Right ventricle myocardium superior (tissue), 1 donor: ENCODE data around the gene FABP1. TPM values are rescaled to one million over a fixed set of nuclear protein-coding genes. Genes with fewer than 3 reads are reported as not detected.

Experiments
- ATAC-seq: fragments of 200-7000 bp; cut with Tn5 transposase; one replicate; pipeline ENCODE4 v1.9.1; 2020; ENCODE audit warnings: mild to moderate bottlenecking; ENCODE audit not compliant: poor library complexity
- DNase-seq: peaks from one replicate; pipeline ENCODE4 v3.0.0-alpha.2; 2020
- intact Hi-C: fragments of 100-400 bp; cut with DNase I; formaldehyde crosslinking; loops from one replicate; pipeline ENCODE4 v1.11.2; 2022
- total RNA-seq: library from RNA; stranded (reverse); fragmentation: NEBNext Ultra II Directional; extraction: Animal tissue kit (Norgen Biotek cat#: 25700); gene quantifications from one replicate; pipeline ENCODE4 v1.2.1, GENCODE V29; 2021
- donor health status: DM: no; HTN: yes; CAD: no; lungs with severe emphysema.

FABP1 gene
- total RNA-seq, 1 donor from 2014 or later: not detected

DNA sequence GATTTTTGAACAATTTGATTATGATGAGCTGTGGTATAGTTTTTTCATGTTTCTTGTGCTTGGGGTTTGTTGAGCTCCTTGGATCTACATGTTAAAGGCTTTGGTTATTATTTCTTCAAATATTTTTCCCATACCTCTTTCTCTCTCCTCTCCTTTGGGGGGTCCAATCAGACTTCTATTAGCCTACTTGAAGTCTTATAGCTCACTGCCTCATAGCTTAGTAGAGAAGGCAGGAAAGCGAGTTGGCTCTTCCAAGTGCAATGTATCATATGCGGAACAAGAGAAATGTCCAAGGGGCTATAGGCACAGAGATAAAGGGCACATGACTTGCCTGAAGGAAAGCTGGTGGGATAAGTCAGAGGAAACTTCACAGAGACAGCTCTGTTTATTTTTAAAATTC, 14.1 kb upstream of the FABP1 start:
- intact Hi-C loops: no loop called here
- ATAC-seq (no peak), DNase-seq (no peak)

GRCh38 chr2:88139804-88140203, 11.9 kb upstream of the FABP1 start:
- ATAC-seq (no peak), DNase-seq (no peak)
- intact Hi-C loops: no loop called here

DNA sequence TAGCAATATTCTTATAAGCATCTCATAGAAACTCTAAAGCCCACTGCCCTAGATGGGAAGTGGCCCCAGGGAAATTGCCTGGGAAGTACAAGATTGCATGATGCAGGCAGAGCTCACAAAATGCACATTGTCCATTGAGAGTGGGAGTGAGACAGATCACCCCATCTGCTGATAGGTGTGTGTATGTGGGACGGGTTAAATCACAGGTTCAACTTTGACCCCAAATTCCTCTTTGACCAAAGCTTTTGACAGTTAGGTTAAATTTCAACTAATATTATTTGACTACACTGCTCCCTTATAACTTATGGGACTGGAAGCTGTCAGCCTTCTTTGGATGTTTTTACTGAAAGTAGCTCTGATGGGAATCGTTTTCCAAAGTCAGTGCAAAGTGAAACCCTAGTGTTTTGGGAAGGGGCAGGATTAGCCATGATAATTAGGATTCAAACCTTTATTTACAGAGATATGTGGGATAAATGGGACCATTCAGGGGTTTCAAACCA, 11.4 kb upstream of the FABP1 start:
- ATAC-seq (no peak), DNase-seq (no peak)
- intact Hi-C loops: no loop called here

DNA sequence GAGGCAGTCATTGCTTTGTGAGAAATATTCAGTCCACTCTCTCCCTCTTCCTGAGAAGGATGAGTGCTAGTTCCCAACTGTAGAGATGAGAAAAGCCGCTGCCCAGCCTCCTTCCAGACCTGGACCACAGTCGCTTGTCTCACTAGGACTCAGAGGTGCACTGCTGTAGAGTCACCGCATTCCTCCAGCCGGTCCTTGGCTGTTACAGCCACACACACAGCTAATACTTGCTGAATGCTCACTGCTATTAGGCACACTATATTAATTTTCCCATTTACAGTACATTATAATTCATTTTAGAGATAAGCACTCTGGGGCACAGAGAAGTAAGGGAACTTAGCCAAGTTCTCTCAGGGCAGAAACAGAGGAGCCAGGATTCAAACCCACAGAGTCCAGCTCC, 10.0 kb upstream of the FABP1 start:
- intact Hi-C loops: no loop called here
- ATAC-seq: no peak
- no peak for DNase-seq

GRCh38 chr2:88136817-88137216, 9.0 kb upstream of the FABP1 start:
- intact Hi-C loops: no loop called here
- DNase-seq: no peak
- no peak for ATAC-seq

GRCh38 chr2:88133875-88134274, 6.0 kb upstream of the FABP1 start:
- ATAC-seq: no peak
- intact Hi-C loops: no loop called here
- DNase-seq: no peak

DNA sequence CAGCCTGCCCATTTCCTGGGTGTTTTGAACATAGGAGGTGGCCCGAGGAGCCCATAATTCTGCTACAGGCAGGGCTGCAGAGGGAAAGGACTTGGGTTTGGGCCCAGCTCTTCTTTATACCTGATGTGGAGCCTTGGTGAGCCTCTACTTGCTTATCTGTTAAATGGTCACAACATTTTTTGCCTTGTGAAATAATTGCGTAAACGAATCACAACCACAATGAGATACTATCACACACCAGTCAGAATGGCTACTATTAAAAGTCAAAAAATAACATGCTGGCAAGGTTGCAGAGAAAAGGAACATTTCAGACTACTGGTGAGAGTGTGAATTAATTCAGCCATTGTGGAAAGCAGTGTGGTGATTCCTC, 4.1 kb upstream of the FABP1 start:
- DNase-seq: no peak
- intact Hi-C loops: no loop called here
- no peak for ATAC-seq

- ATAC-seq (no peak), DNase-seq (no peak)
- intact Hi-C loops: no loop called here
Observed at GRCh38 chr2:88131201-88131998, 3.5 kb upstream of the FABP1 start.

DNA sequence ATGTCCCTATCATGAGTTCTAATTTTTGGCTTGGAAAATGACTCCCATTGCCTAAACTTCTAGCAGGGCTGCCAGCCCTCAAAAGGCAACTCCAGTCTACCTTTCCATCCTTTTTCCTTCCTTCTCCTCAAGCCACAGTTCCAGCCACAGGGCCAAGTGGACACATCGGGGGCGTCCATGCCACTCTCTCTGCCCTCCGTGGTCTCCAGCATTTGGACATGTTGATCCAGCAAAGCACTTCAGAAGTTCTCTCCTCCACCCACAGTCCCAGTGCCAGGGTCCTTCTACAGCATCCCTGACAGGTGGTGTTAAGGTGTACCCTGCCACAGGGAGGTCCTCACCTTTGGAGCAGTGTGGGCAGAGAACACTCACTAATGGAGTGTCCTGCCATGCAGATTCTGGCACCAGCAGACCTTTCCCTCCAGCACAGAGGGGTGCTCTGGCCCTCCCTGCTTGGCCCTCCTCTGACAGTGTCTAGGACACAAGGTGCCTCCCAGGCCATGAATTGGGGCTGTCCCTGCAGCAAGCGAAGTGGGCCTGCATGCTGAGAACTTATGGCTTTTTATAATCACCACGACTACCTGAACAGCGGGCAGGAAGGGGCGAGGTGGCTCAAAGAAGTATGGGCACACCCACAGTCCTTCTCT, 1.6 kb upstream of the FABP1 start:
- intact Hi-C loops: no loop called here
- DNase-seq: no peak
- ATAC-seq: no peak

- intact Hi-C loops: no loop called here
- no peak for DNase-seq
- no peak for ATAC-seq
Observed at GRCh38 chr2:88128654-88129312, 921 bp upstream of the FABP1 start.

- DNase-seq: no peak
- no peak for ATAC-seq
- intact Hi-C loops: no loop called here
Observed at GRCh38 chr2:88127638-88127887, 299 bp downstream of the FABP1 start.

DNA sequence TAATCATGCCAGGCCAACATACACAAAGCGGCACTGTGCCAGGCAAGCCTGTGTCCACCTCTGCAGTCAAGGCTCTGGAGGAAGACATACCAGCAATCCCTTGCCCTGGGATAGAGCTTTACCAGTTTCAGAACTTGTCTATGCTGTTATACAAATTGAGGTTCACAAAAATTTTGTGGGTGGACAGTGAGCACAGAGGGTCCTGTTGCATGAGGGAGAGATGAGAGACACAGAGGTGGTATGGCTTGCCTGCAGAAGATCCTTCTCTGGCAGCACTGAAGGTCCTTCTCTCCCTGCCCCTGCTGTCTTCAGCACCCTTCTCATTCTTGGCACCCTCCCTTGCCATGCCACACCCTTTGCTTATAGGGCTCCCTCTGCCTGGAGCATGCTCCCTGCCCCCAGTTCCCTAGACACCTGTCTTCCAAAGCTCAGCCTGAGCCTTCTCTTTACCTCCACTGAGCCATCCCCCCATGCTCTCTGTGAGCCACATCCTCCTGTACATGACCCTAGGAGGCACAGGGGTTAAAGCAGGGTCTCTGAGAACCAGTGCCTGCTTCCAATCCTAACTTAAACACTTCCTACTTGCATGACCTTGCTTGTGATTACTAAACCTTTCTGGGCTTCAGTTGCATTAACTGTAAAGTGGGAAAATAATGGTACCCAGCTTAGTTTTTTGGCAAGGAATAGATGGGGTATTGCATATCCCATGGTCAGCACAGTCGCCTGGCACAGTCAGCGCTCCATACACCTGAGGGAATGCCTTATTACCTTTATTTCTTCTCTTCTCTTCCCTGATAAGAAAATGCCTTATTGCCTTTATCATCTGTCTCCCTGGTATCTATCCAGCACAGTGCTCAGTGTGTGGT, 857 bp downstream of the FABP1 start:
- DNase-seq (no peak), ATAC-seq (no peak)
- intact Hi-C loops: no loop called here

DNA sequence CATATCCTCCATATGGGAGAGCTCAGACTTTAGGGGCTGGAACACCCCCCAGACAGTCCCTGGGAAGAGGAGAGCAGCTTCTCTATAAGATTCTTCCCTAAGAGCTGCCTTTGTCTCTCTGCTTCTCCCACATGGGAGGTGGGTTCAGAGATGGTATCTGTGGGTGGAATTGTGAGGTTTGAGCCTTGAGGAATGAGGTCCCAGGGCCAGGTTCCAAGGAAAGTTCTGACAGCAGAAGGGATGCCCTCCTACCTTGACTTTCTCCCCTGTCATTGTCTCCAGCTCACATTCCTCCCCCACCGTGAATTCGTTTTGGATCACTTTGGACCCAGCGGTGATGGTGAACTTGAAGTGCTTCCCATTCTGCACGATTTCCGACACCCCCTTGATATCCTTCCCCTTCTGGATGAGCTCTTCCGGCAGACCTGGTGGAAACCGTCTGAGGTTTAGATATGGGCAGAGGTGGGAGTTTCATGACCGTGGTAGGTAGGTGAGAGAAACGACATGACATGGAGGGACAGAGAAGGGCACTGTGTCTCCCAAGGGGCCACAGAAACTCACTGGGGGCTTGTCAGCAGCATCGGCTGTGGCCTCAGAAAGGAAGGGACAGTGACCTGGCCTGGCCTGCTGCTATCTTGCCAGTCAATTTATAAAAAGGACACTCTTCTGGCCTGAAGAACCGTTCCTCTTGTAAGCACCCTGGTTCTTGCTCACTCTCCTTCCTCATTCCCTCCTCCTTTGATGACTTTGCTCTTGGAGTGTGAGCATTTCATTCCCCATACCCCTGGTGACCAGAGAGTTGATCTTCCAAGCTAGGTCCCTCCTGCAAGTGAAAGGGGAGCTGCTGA, 1.7 kb downstream of the FABP1 start:
- ATAC-seq (no peak), DNase-seq (no peak)
- intact Hi-C loops: no loop called here

- no peak for DNase-seq
- no peak for ATAC-seq
- intact Hi-C loops: no loop called here
Observed at GRCh38 chr2:88125344-88125923, 2.4 kb downstream of the FABP1 start.

- intact Hi-C loops: no loop called here
- DNase-seq (no peak), ATAC-seq (no peak)
Observed at GRCh38 chr2:88123975-88124917, 3.6 kb downstream of the FABP1 start.

- ATAC-seq: no peak
- intact Hi-C loops: no loop called here
- no peak for DNase-seq
Observed at GRCh38 chr2:88123164-88123974, 4.5 kb downstream of the FABP1 start.
